ENCODE measurements around the gene CCDC126.

The CCDC126 gene

GRCh38 chr7:23633417-23633816 lies 36.2 kb downstream of the CCDC126 start:
- no peak for TF ChIP-seq CTCF (conservative IDR thresholded peaks at IDR 0.05)
- no peak for TF ChIP-seq ZFX (IDR thresholded peaks at IDR 0.05)
- no peak overlapping the region for H3K27ac ChIP-seq

- TF ChIP-seq CTCF (conservative IDR thresholded peaks at IDR 0.05) (no peak), ZFX (IDR thresholded peaks at IDR 0.05) (no peak)
- H3K27ac ChIP-seq = no peak overlapping the region
Observed at GRCh38 chr7:23645822-23646221, 48.6 kb downstream of the CCDC126 start.

GRCh38 chr7:23653942-23654341 lies 56.8 kb downstream of the CCDC126 start:
- TF ChIP-seq ZFX (IDR thresholded peaks at IDR 0.05) (no peak), CTCF (conservative IDR thresholded peaks at IDR 0.05) (no peak)
- no peak overlapping the region for H3K27ac ChIP-seq

- TF ChIP-seq CTCF (conservative IDR thresholded peaks at IDR 0.05) = peak; percentile 69
- TF ChIP-seq ZFX (IDR thresholded peaks at IDR 0.05) = no peak
- no peak overlapping the region for H3K27ac ChIP-seq
Observed at GRCh38 chr7:23654508-23654907, 57.3 kb downstream of the CCDC126 start.

- H3K27ac ChIP-seq = no peak overlapping the region
- TF ChIP-seq CTCF (conservative IDR thresholded peaks at IDR 0.05) (no peak), ZFX (IDR thresholded peaks at IDR 0.05) (no peak)
Observed at GRCh38 chr7:23655433-23655832, 58.3 kb downstream of the CCDC126 start.

- H3K27ac ChIP-seq = no peak overlapping the region
- TF ChIP-seq ZFX (IDR thresholded peaks at IDR 0.05) (no peak), CTCF (conservative IDR thresholded peaks at IDR 0.05) (no peak)
Observed at GRCh38 chr7:23658831-23659427, 61.7 kb downstream of the CCDC126 start.

- no peak for TF ChIP-seq ZFX (IDR thresholded peaks at IDR 0.05)
- no peak for TF ChIP-seq CTCF (conservative IDR thresholded peaks at IDR 0.05)
- no peak overlapping the region for H3K27ac ChIP-seq
Observed at GRCh38 chr7:23661385-23661784, 64.2 kb downstream of the CCDC126 start.
